ENCODE data around the gene TET1. TPM values are rescaled to one million over a fixed set of nuclear protein-coding genes. Genes with fewer than 3 reads are reported as not detected.

TET1 gene
- total RNA-seq, 1 experiment from 2014 or later, result 2.3 TPM

- no peaks in the 10 kb centered on the region for H3K9me3 ChIP-seq (ENCODE audit: control insufficient read depth, insufficient read depth, low read depth, low read length)
- no peaks in the 10 kb centered on the region for H3K4me1 ChIP-seq (ENCODE audit: control insufficient read depth, insufficient read depth, low read length)
- in situ Hi-C loops (cut with HindIII; ENCODE audit: low pct_unique_long_range_greater_than_20kb, low sequenced_read_pairs) (no loop called here), intact Hi-C loops (cut with micrococcal nuclease; ENCODE audit: unreplicated experiment) (no loop called here)
- ATAC-seq (no peak), DNase-seq (ENCODE audit: low read depth, low spot score) (no peak)
- no peaks in the 10 kb centered on the region for H3K27me3 ChIP-seq (ENCODE audit: control insufficient read depth, insufficient read depth, low read length)
- H3K36me3 ChIP-seq (ENCODE audit: control insufficient read depth, insufficient read depth, low read length), result peaks cover 57% of the 10 kb centered on the region
- TF ChIP-seq REST (IDR thresholded peaks at IDR 0.05; ENCODE audit: insufficient read depth in 1 of 2, low read depth in 2 of 2, low read length in 1 of 2) (no peak), POLR2AphosphoS5 (IDR thresholded peaks at IDR 0.05; ENCODE audit: low read depth, low read length) (no peak), TCF7L2 (IDR thresholded peaks at IDR 0.05; ENCODE audit: low read depth, low read length) (no peak), SIN3A (IDR thresholded peaks at IDR 0.05; ENCODE audit: borderline replicate concordance, insufficient read depth, low read depth, low read length) (no peak)
- TF ChIP-seq, protein P1, sequence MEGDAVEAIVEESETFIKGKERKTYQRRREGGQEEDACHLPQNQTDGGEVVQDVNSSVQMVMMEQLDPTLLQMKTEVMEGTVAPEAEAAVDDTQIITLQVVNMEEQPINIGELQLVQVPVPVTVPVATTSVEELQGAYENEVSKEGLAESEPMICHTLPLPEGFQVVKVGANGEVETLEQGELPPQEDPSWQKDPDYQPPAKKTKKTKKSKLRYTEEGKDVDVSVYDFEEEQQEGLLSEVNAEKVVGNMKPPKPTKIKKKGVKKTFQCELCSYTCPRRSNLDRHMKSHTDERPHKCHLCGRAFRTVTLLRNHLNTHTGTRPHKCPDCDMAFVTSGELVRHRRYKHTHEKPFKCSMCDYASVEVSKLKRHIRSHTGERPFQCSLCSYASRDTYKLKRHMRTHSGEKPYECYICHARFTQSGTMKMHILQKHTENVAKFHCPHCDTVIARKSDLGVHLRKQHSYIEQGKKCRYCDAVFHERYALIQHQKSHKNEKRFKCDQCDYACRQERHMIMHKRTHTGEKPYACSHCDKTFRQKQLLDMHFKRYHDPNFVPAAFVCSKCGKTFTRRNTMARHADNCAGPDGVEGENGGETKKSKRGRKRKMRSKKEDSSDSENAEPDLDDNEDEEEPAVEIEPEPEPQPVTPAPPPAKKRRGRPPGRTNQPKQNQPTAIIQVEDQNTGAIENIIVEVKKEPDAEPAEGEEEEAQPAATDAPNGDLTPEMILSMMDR (IDR thresholded peaks at IDR 0.05), result no peak
- BruUV-seq (replicated peaks), result no TSS peak
- POLR2A ChIA-PET, result no interaction called here
- CTCF ChIA-PET, result no interaction called here
- no peak overlapping the region for H3K4me3 ChIP-seq (ENCODE audit: low read depth in 2 of 2, low read length in 2 of 2)
- no peak overlapping the region for H3K27ac ChIP-seq (ENCODE audit: low read length)
Observed at GRCh38 chr10:68742397-68742796, 182.3 kb downstream of the TET1 start.

Other genes with a start within 250 kb of the TET1 start
- 143 TPM for gene HNRNPH3, start 228.3 kb upstream of the TET1 start, total RNA-seq (2021; ENCODE audit: unreplicated experiment)
- 11.7 TPM for gene PBLD, start 227.4 kb upstream of the TET1 start, total RNA-seq (2021; ENCODE audit: unreplicated experiment)
- gene RUFY2, start 153.1 kb upstream of the TET1 start, total RNA-seq (2021; ENCODE audit: unreplicated experiment), result 25.1 TPM
- gene DNA2, start 88.4 kb upstream of the TET1 start, total RNA-seq (2021; ENCODE audit: unreplicated experiment), result 29.0 TPM
- 20.8 TPM for gene SLC25A16, start 32.8 kb upstream of the TET1 start, total RNA-seq (2021; ENCODE audit: unreplicated experiment)
- 102 TPM for gene CCAR1, start 160.9 kb downstream of the TET1 start, total RNA-seq (2021; ENCODE audit: unreplicated experiment)

All from Panc1 (cell line).